SK-N-SH (cell line): ENCODE measurements around the gene NOP58. TPM values are rescaled to one million over a fixed set of nuclear protein-coding genes. Genes with fewer than 3 reads are reported as not detected.

Source experiments
- CTCF ChIA-PET: fragments of 300-600, 350-600 bp; formaldehyde crosslinking; extraction: SDS; loops from one replicate; lab custom pipeline; 2021; lab: Yijun Ruan, JAX
- POLR2A ChIA-PET: fragments of 350-600 bp; sonication (Branson Sonifier 250); formaldehyde crosslinking; extraction: SDS; loops from one replicate; lab custom pipeline; 2020; ENCODE audit warnings: antibody characterized with exemption, inconsistent platforms; lab: Yijun Ruan, JAX
- DNase-seq: peaks from one replicate; pipeline ENCODE4 v3.0.0; 2012
- H2AFZ ChIP-seq: fragments of 200-600 bp; sonication (generic); 2 replicates; pipeline ENCODE4 v1.8.1; 2016; ENCODE audit warnings: antibody characterized with exemption, mild to moderate bottlenecking, low read depth
- H3F3A ChIP-seq: fragments of 200-600 bp; sonication (generic); replicated peaks from 2 replicates; pipeline ENCODE3; 2016; ENCODE audit warnings: antibody characterized with exemption, mild to moderate bottlenecking; ENCODE audit not compliant: insufficient read depth
- H3K27ac ChIP-seq, 2 experiments: fragments of 200-500 bp in 1 of 2; fragments of 200-600 bp in 1 of 2; sonication (Bioruptor generic) in 1 of 2; sonication (generic), shearing (Covaris generic) in 1 of 2; 2 replicates each; pipeline versions ENCODE4 v1.5.1 to v1.6.1; 2014 to 2016; ENCODE audit warnings: low read depth in 2 of 2, inconsistent platforms in 1 of 2, low read length in 1 of 2, mild to moderate bottlenecking in 1 of 2, mixed read lengths in 1 of 2
- H3K27me3 ChIP-seq: fragments of 200-600 bp; sonication (generic), shearing (Covaris generic); 2 replicates; pipeline ENCODE4 v1.6.1; 2016; ENCODE audit warnings: mixed run types; ENCODE audit not compliant: insufficient read depth
- H3K36me3 ChIP-seq, 2 experiments: fragments of 200-500 bp in 1 of 2; fragments of 200-600 bp in 1 of 2; sonication (Bioruptor generic) in 1 of 2; sonication (generic) in 1 of 2; replicated peaks in 1 of 2; 2 replicates each; pipeline versions ENCODE3 to v1.5.1; 2014 to 2016; ENCODE audit warnings: low read length in 1 of 2, mild to moderate bottlenecking in 1 of 2; ENCODE audit not compliant: insufficient read depth in 2 of 2, control insufficient read depth in 1 of 2
- H3K4me1 ChIP-seq, 2 experiments: fragments of 200-500 bp in 1 of 2; fragments of 200-600 bp in 1 of 2; sonication (Bioruptor generic) in 1 of 2; sonication (generic), shearing (Covaris generic) in 1 of 2; 2 replicates each; pipeline versions ENCODE4 v1.5.1 to v1.6.1; 2014 to 2016; ENCODE audit warnings: low read depth in 1 of 2, low read length in 1 of 2, mixed run types in 1 of 2; ENCODE audit not compliant: insufficient read depth in 2 of 2, control insufficient read depth in 1 of 2
- H3K4me2 ChIP-seq: fragments of 200-600 bp; sonication (generic), shearing (Covaris generic); 2 replicates; pipeline ENCODE4 v1.6.1; 2017; ENCODE audit warnings: mixed run types
- H3K4me3 ChIP-seq, 2 experiments: fragments of 200-500 bp in 1 of 2; fragments of 200-600 bp in 1 of 2; sonication (Bioruptor generic) in 1 of 2; sonication (generic), shearing (Covaris generic) in 1 of 2; 2 replicates each; pipeline versions ENCODE4 v1.5.1 to v1.8.1; 2014 to 2016; ENCODE audit warnings: low read depth in 2 of 2, inconsistent platforms in 1 of 2, low read length in 1 of 2, mild to moderate bottlenecking in 1 of 2, mixed read lengths in 1 of 2, moderate library complexity in 1 of 2
- H3K79me2 ChIP-seq: fragments of 200-600 bp; sonication (generic); 2 replicates; pipeline ENCODE4 v1.8.1; 2017; ENCODE audit warnings: mild to moderate bottlenecking; ENCODE audit not compliant: insufficient read depth
- H3K9ac ChIP-seq: fragments of 200-600 bp; sonication (generic); 2 replicates; pipeline ENCODE4 v1.6.1; 2017; ENCODE audit warnings: mixed run types
- H3K9me2 ChIP-seq: fragments of 200-600 bp; sonication (generic); 2 replicates; pipeline ENCODE4 v1.6.1; 2017; ENCODE audit warnings: mixed run types
- H3K9me3 ChIP-seq: fragments of 200-600 bp; sonication (generic); 2 replicates; pipeline ENCODE4 v1.6.1; 2017; ENCODE audit warnings: mixed run types, mild to moderate bottlenecking, moderate library complexity
- H4K20me1 ChIP-seq: fragments of 200-600 bp; sonication (generic); 2 replicates; pipeline ENCODE4 v1.6.1; 2017; ENCODE audit warnings: mild to moderate bottlenecking, mixed run types; ENCODE audit not compliant: insufficient read depth
- CHD2 ChIP-seq: fragments of 150-350 bp; IDR thresholded peaks from 2 replicates; pipeline ENCODE4 v1.6.1; 2018; ENCODE audit warnings: low read length; ENCODE audit not compliant: partially characterized antibody
- ELF1 ChIP-seq: IDR thresholded peaks from 2 replicates; pipeline ENCODE4 v1.4.0; 2012
- EP300 ChIP-seq, 2 experiments: IDR thresholded peaks; 2 replicates each; pipeline versions ENCODE4 v1.4.0 to v1.6.1; 2012; ENCODE audit warnings: borderline replicate concordance in 1 of 2, low read depth in 1 of 2, low read length in 1 of 2
- FOSL2 ChIP-seq: IDR thresholded peaks from 2 replicates; pipeline ENCODE4 v1.4.0; 2012; ENCODE audit warnings: low read depth, mild to moderate bottlenecking, moderate library complexity, borderline replicate concordance
- FOXJ3 ChIP-seq: sonication (generic); formaldehyde crosslinking; IDR thresholded peaks from 2 replicates; pipeline ENCODE4 v1.5.1; 2020; ENCODE audit warnings: mild to moderate bottlenecking, missing genetic modification reagents
- GABPA ChIP-seq: IDR thresholded peaks from 2 replicates; pipeline ENCODE4 v1.4.0; 2012; ENCODE audit warnings: low read depth, mild to moderate bottlenecking
- JUND ChIP-seq: IDR thresholded peaks from 2 replicates; pipeline ENCODE4 v1.4.0; 2012
- MEF2A ChIP-seq: IDR thresholded peaks from 2 replicates; pipeline ENCODE4 v1.4.0; 2012; ENCODE audit warnings: low read depth, borderline replicate concordance
- MXI1 ChIP-seq: IDR thresholded peaks from 2 replicates; pipeline ENCODE4 v1.6.1; 2012; ENCODE audit warnings: mild to moderate bottlenecking, low read depth, low read length, improper control_type of control experiment
- NRF1 ChIP-seq: IDR thresholded peaks from 2 replicates; pipeline ENCODE4 v1.6.1; 2012; ENCODE audit warnings: low read depth, mild to moderate bottlenecking, low read length
- RAD21 ChIP-seq: IDR thresholded peaks from 2 replicates; pipeline ENCODE4 v1.6.1; 2012; ENCODE audit warnings: mild to moderate bottlenecking, low read length
- RCOR1 ChIP-seq: fragments of 150-350 bp; IDR thresholded peaks from 2 replicates; pipeline ENCODE4 v1.6.1; 2017; ENCODE audit warnings: antibody characterized with exemption, low read length
- RXRA ChIP-seq: IDR thresholded peaks from 2 replicates; pipeline ENCODE4 v1.4.0; 2012; ENCODE audit warnings: low read depth, mild to moderate bottlenecking, borderline replicate concordance
- SMC3 ChIP-seq: IDR thresholded peaks from 2 replicates; pipeline ENCODE4 v1.6.1; 2012; ENCODE audit warnings: low read depth, low read length, improper control_type of control experiment
- TAF1 ChIP-seq: IDR thresholded peaks from 2 replicates; pipeline ENCODE4 v1.6.1; 2012; ENCODE audit warnings: low read depth, mild to moderate bottlenecking, low read length, moderate library complexity, borderline replicate concordance
- TCF12 ChIP-seq: IDR thresholded peaks from 2 replicates; pipeline ENCODE4 v1.4.0; 2012
- TEAD4 ChIP-seq: IDR thresholded peaks from 2 replicates; pipeline ENCODE4 v1.4.0; 2012; ENCODE audit warnings: mild to moderate bottlenecking, borderline replicate concordance; ENCODE audit not compliant: insufficient read depth
- WGBS: methylation state at CpG from one replicate; pipeline ENCODE4 v1.1.6; 2017; ENCODE audit warnings: low lambda C conversion rate; 5-methylcytosine and 5-hydroxymethylcytosine counted together
- polyA plus RNA-seq, 3 experiments: library from polyadenylated mRNA; depleted of rRNA; stranded (reverse); fragments of >200 nt; gene quantifications; 2 replicates each; pipeline ENCODE4 v1.2.3, GENCODE V29; 2012
- TF ChIP-seq, protein P1 (sequence below): fragments of 150-350 bp; IDR thresholded peaks from 2 replicates; pipeline ENCODE4 v1.6.1; 2017; ENCODE audit warnings: antibody characterized with exemption, low read length, low read depth, borderline replicate concordance
- TF ChIP-seq, protein P2 (sequence below): fragments of 150-350 bp; IDR thresholded peaks from 2 replicates; pipeline ENCODE4 v1.6.1; 2016; ENCODE audit warnings: mild to moderate bottlenecking, low read depth, low read length
- TF ChIP-seq, protein P3 (sequence below): IDR thresholded peaks from 2 replicates; pipeline ENCODE4 v1.4.0; 2012; ENCODE audit warnings: low read depth
- TF ChIP-seq, protein P4 (sequence below): IDR thresholded peaks from 2 replicates; pipeline ENCODE4; 2012
- TF ChIP-seq, protein P5 (sequence below): IDR thresholded peaks from 2 replicates; pipeline ENCODE4 v1.4.0; 2012; ENCODE audit warnings: low read depth, borderline replicate concordance

The NOP58 gene, protein sequence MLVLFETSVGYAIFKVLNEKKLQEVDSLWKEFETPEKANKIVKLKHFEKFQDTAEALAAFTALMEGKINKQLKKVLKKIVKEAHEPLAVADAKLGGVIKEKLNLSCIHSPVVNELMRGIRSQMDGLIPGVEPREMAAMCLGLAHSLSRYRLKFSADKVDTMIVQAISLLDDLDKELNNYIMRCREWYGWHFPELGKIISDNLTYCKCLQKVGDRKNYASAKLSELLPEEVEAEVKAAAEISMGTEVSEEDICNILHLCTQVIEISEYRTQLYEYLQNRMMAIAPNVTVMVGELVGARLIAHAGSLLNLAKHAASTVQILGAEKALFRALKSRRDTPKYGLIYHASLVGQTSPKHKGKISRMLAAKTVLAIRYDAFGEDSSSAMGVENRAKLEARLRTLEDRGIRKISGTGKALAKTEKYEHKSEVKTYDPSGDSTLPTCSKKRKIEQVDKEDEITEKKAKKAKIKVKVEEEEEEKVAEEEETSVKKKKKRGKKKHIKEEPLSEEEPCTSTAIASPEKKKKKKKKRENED
- 37.4 and 46.3 TPM in 2 replicates for polyA plus RNA-seq (2012; rRNA removed)
- polyA plus RNA-seq (2012; cell fraction: cytosol; rRNA removed), result 47.6 and 58.6 TPM in 2 replicates
- polyA plus RNA-seq (2012; cell fraction: nucleus; rRNA removed), result 61.9 and 76.4 TPM in 2 replicates

DNA sequence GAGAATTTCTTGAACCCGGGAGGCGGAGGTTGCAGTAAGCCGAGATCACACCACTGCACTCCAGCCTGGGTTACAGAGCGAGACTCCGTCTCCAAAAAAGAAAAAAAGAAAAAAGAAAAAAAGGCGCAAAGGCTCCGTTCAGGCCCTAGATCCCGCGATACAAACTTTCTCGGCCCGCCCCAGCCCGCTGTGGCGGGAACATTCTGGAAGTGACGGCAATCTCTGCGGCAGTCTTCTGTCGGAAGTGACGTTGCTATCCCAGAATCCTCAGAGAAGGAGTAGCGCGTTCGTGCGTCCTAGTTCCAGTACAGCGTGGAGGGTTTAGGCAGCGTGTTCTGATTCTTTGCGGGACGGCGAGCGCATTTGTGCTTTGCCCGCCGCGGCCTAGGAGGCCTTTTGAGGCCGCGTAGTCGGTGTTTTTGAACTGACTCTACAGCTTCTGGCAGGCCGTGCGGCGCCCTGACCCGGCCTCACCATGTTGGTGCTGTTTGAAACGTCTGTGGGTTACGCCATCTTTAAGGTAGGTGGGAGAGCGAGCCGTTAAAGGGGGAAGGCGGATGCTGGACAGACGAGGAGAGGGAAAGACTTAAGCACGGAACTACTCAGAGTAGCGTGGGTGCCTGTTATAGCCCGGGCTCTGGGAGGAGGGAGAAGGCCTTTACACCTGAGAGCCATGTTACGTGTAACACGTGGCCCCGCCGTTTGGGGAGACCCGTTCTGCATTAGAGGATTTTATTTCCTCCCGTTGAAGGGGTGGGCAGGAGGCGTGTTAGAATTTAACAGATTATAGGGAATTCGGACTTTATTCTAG is at the start of gene NOP58:
Gene NOP58, plus strand, starts transcription at position 297 of the 811 bp plus-strand sequence. Its CDS starts 179 bp downstream, at position 476.
- peak within 1 kb of the TSS; percentile 76 to 96 for H3K4me3 ChIP-seq
- H4K20me1 ChIP-seq, result peaks cover 44% of the 10 kb centered on the region
- peak within 1 kb of the TSS; percentile 99 for H2AFZ ChIP-seq
- H3K27ac ChIP-seq, result peak within 1 kb of the TSS; percentile 85 to 98
- no peaks in the 10 kb centered on the region for H3K27me3 ChIP-seq
- ChIA-PET POLR2A (interaction anchor here (0.8 to 1.6 kb wide), 2 partner anchors 10 to 27 kb away, joined by 3 to 4 read pairs; partner anchors contain the start of gene SUMO1), CTCF (no interaction called here)
- 1% methylated on average over 43 of the region's 54 CpGs for WGBS
- no peaks in the 10 kb centered on the region for H3K9me3 ChIP-seq
- no peaks in the 10 kb centered on the region for H3K36me3 ChIP-seq
- peaks cover 3 to 14% of the 10 kb centered on the region in 2 experiments; a peak in 3 of 4 replicates for H3K4me1 ChIP-seq
- H3K4me2 ChIP-seq, result peak within 1 kb of the TSS; percentile 81
- peaks cover 52% of the 10 kb centered on the region for H3K79me2 ChIP-seq
- no peaks in the 10 kb centered on the region for H3K9me2 ChIP-seq
- peaks cover 9% of the 10 kb centered on the region for H3F3A ChIP-seq
- DNase-seq, result peak; percentile 86
- peak within 1 kb of the TSS; percentile 99 for H3K9ac ChIP-seq
- no peak for TF ChIP-seq JUND
- TF ChIP-seq MEF2A, result no peak
- peak; percentile 91 for TF ChIP-seq GABPA
- TF ChIP-seq CHD2, result peak; percentile 98
- TF ChIP-seq SMC3, result no peak
- TF ChIP-seq NRF1, result no peak
- TF ChIP-seq ELF1, result peak; percentile 53; the same call in 1 of the 2 replicates
- peak; percentile 90; the same call in 1 of the 2 replicates for TF ChIP-seq TAF1
- no peak for TF ChIP-seq RXRA
- no peak for TF ChIP-seq TEAD4
- peak in 1 of 2 experiments; percentile 66; a peak in 2 of 4 replicates for TF ChIP-seq EP300 (IDR thresholded peaks at IDR 0.05; ENCODE audit: borderline replicate concordance in 1 of 2, low read depth in 1 of 2, low read length in 1 of 2)
- TF ChIP-seq, protein P1, sequence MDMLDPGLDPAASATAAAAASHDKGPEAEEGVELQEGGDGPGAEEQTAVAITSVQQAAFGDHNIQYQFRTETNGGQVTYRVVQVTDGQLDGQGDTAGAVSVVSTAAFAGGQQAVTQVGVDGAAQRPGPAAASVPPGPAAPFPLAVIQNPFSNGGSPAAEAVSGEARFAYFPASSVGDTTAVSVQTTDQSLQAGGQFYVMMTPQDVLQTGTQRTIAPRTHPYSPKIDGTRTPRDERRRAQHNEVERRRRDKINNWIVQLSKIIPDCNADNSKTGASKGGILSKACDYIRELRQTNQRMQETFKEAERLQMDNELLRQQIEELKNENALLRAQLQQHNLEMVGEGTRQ, result no peak
- TF ChIP-seq, protein P2, sequence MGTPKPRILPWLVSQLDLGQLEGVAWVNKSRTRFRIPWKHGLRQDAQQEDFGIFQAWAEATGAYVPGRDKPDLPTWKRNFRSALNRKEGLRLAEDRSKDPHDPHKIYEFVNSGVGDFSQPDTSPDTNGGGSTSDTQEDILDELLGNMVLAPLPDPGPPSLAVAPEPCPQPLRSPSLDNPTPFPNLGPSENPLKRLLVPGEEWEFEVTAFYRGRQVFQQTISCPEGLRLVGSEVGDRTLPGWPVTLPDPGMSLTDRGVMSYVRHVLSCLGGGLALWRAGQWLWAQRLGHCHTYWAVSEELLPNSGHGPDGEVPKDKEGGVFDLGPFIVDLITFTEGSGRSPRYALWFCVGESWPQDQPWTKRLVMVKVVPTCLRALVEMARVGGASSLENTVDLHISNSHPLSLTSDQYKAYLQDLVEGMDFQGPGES, result no peak
- no peak for TF ChIP-seq TCF12
- TF ChIP-seq, protein P3, sequence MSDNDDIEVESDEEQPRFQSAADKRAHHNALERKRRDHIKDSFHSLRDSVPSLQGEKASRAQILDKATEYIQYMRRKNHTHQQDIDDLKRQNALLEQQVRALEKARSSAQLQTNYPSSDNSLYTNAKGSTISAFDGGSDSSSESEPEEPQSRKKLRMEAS, result peak; percentile 87
- no peak for TF ChIP-seq RCOR1
- TF ChIP-seq FOSL2, result no peak
- no peak for TF ChIP-seq FOXJ3 (CRISPR knock-in tag)
- TF ChIP-seq, protein P4, sequence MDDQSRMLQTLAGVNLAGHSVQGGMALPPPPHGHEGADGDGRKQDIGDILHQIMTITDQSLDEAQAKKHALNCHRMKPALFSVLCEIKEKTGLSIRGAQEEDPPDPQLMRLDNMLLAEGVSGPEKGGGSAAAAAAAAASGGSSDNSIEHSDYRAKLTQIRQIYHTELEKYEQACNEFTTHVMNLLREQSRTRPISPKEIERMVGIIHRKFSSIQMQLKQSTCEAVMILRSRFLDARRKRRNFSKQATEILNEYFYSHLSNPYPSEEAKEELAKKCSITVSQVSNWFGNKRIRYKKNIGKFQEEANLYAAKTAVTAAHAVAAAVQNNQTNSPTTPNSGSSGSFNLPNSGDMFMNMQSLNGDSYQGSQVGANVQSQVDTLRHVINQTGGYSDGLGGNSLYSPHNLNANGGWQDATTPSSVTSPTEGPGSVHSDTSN, result 0 out of 2 replicates have a peak, but pooled peaks have one; percentile 15
- TF ChIP-seq MXI1, result peak; percentile 95
- no peak for TF ChIP-seq RAD21
- TF ChIP-seq, protein P5, sequence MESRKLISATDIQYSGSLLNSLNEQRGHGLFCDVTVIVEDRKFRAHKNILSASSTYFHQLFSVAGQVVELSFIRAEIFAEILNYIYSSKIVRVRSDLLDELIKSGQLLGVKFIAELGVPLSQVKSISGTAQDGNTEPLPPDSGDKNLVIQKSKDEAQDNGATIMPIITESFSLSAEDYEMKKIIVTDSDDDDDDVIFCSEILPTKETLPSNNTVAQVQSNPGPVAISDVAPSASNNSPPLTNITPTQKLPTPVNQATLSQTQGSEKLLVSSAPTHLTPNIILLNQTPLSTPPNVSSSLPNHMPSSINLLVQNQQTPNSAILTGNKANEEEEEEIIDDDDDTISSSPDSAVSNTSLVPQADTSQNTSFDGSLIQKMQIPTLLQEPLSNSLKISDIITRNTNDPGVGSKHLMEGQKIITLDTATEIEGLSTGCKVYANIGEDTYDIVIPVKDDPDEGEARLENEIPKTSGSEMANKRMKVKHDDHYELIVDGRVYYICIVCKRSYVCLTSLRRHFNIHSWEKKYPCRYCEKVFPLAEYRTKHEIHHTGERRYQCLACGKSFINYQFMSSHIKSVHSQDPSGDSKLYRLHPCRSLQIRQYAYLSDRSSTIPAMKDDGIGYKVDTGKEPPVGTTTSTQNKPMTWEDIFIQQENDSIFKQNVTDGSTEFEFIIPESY, result peak; percentile 95
